Erythroblast (primary cell): ENCODE data around the gene CHMP4B.
A peak's percentile ranks its signal among the peaks of the same experiment; 100 is the strongest.

ENCODE experiments used
- DNase-seq, 2 experiments: peaks; one replicate each; lab custom pipeline; 2025; lab: John Stamatoyannopoulos, UW
- GATA1 ChIP-seq: IDR thresholded peaks from 2 replicates; pipeline ENCODE4 v1.6.1; 2011; ENCODE audit warnings: low read depth, mild to moderate bottlenecking, control low read depth, low read length, moderate library complexity
- POLR2A ChIP-seq: IDR thresholded peaks from 2 replicates; pipeline ENCODE4 v1.6.1; 2011; ENCODE audit warnings: mild to moderate bottlenecking, low read length

CHMP4B gene, protein sequence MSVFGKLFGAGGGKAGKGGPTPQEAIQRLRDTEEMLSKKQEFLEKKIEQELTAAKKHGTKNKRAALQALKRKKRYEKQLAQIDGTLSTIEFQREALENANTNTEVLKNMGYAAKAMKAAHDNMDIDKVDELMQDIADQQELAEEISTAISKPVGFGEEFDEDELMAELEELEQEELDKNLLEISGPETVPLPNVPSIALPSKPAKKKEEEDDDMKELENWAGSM

DNA sequence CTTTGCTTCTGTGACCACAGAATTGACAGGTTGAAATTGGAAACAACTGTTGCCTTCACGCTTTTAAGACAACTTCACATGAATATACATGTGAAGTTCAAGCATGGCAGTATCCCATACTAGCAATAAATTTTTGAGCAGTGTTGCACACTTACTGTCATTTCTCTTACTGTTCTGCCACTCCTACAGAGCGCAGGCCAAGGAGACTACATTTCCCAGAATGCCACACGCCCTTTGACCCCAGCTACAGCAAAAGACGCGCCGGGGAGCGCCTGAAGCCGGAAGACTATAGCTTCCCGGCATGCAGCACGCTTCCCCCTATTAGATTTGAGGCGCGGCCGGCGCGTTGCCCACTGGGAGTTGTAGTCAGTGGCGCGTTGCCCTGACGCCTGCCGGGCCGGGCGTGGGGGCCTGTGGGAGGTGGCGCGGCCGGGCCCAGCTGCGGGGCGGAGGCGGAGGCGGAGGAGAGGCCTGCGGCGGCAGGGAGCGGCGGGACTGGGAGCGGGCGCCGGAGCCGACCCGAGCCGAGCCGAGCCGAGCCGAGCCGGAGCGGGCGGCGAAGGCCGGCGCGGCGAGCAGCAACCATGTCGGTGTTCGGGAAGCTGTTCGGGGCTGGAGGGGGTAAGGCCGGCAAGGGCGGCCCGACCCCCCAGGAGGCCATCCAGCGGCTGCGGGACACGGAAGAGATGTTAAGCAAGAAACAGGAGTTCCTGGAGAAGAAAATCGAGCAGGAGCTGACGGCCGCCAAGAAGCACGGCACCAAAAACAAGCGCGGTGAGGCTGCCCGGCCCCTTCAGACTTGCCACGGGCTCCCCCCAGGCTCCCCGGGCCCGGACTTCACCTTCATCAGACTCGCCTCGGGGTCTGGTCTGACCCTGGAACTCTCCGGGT is at the start of gene CHMP4B:
Gene CHMP4B, plus strand, starts transcription at position 464 of the 891 bp plus-strand sequence. Its CDS starts 121 bp downstream, at position 585.
- TF ChIP-seq POLR2A (peak; percentile 79), GATA1 (no peak)

DNA sequence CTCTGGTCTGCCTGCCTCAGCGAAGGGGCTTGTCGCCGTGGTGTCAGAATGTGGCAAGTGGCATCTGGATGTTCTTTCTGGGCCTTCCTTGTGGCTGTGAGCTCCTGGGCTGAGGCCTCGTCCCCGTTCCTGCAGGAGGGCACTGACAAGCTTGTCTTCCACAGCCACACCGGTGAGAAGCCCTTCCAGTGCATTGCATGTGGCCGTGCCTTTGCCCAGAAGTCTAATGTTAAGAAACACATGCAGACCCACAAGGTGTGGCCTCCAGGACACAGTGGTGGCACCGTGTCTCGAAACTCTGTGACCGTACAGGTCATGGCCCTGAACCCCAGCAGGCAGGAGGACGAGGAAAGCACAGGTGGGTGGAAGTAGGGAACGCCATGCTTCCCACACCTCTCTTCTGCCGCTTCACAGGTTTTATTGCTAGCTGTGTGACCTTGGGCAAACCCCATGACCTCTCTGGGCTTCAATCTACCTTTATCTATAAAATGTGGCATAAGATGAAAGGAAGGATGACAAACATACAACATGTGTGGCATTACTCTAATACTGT is 49.4 kb upstream of the CHMP4B start:
- TF ChIP-seq POLR2A (no peak), GATA1 (no peak)
- DNase-seq: no peak

More for the DNA sequence above, at the start of gene CHMP4B:
- peak; percentile 98 to 99 for DNase-seq

DNA sequence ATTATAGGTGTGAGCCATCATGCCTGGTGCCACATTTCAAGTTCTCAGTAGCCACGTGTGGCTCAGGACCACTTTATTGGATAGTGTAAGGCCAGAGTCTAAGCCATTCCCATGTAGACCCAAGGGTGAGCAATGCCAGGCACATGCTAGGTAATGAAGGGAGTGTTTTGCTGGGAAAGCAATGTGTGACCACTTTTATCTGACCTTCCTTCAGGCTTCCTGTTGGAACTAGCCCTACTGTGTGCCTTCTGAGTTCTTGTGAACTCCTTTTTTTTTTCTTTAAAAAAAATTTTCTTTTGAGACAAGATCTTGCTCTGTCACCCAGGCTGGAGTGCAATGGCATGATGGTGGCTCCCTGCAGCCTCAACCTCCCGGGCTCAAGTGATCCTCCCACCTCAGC is 46.0 kb upstream of the CHMP4B start:
- no peak for DNase-seq
- no peak for TF ChIP-seq GATA1
- no peak for TF ChIP-seq POLR2A

DNA sequence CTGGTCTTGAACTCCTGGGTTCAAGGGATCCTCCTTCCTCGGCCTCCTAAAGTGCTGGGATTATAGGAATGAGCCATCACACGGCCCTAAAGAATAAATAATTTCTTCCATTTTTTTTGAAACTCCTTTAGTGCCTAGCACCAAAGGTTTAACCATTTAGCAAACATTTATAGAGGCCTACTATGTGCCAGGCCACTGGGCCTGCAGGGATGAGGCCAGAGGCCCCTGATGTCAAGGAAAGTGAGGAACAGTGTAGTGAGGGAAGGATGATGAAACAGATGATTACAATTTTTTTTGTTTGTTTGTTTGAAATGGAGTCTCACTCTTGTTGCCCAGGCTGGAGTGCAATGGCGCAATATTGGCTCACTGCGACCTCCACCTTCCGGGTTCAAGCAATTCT is 45.6 kb upstream of the CHMP4B start:
- TF ChIP-seq GATA1 (no peak), POLR2A (no peak)
- DNase-seq: no peak

DNA sequence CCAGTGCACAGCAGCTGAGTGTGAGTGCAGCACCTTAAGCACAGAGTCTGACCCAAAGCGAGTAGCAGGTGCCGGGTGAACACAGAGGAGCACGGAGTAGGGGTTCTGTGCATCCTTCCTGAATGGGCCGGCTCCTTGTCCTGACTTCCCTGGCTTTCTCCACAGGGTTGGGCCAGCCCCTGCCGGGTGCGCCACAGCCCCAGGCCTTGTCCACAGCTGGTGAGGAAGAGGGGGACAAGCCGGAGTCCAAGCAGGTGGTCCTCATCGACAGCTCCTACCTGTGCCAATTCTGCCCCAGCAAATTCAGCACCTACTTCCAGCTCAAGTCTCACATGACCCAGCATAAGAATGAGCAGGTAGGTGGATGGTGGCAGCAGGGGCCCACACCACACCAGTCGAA is 44.5 kb upstream of the CHMP4B start:
- DNase-seq: no peak
- TF ChIP-seq POLR2A: no peak
- TF ChIP-seq GATA1: no peak

DNA sequence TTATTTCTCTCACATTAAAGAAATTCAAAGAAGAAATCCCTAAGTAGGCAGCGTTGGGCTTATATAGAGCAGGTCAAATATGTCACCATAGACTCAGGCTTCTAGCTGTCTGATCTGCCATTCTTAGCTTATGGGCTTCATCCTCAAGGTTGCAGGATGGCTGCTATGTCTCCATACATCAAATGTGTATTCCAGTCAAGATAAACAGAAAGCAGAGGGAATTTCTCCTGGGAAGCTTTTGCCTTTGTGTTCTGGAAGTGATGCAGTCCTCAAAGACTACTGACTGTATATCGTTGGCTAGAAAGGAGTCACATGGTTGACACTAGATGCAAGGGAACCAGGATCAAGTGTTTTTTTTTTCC is 43.4 kb upstream of the CHMP4B start:
- DNase-seq: no peak
- no peak for TF ChIP-seq GATA1

DNA sequence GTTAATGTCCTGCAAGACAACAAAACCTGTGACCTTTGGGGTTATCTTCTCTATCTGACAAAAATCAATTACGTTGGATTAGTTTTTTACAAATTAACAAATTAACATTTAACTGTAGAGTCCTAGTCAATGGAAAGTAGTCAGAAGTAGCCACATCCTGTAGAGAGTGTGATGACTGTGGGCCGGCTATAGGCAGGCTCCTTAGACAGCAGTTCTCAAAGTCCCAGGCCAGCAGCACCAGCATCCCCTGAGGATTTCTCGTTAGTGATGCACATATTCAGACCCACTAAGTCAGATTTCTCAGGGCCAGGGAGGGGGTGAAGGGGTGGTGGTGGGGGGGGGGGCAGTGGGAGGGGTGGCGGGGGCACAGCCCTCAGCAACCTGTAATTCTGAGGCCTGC is 42.1 kb upstream of the CHMP4B start:
- TF ChIP-seq POLR2A (no peak), GATA1 (no peak)
- no peak for DNase-seq

DNA sequence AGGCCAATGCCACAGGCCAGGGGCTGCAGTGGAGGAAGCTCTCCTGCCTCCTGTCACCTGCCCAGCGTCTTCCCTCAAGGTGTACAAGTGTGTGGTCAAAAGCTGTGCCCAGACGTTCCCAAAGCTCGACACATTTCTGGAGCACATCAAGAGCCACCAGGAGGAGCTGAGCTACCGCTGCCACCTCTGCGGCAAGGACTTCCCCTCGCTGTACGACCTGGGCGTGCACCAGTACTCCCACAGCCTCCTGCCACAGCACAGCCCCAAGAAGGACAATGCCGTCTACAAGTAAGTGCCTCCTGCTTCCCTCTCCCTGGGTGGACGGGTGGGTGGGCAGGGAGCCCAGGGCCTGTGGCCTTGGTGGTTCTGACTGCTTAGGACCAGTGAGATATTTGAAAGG is 41.1 kb upstream of the CHMP4B start:
- TF ChIP-seq POLR2A (no peak), GATA1 (no peak)
- no peak for DNase-seq

DNA sequence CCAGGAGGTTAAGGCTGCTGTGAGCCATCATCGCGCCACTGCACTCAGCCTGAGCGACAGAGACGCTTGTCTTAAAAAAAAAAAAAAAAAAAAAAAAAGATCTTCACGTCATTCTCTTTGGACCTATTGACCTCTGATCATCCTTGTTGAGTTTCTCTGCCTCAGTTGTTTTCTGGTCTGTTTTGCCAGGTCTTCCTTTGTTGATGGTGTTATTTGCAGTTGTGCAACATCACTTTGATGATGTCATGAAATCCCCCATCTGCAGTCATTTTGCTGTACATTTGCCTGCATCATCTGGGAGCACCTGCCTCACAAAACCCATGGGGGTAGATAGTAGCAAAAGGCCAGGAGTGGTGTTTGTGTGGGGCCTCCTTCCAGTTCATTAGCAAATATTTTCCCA is 39.2 kb upstream of the CHMP4B start:
- TF ChIP-seq GATA1 (no peak), POLR2A (no peak)

DNA sequence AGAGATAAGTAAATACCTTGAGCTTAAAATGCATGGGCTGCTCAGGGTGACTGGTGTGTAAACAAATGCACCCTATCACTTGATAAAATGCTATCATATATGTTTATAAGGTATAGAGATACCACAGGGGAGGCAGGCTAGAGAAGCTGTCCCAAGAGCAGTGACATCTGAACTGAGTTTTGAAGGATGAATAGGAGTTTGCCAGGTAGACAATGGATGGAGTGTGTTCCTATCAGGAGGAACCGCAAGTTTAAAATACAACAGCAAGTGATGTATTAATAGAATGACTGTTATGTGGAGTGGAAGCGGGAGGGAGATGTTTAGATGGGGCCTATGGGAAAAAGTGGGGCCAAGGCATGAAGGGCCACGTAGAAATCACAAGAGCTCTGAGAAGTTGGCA is 38.7 kb upstream of the CHMP4B start:
- peak in 1 of 2 experiments; percentile 16 for DNase-seq
- TF ChIP-seq POLR2A: no peak
- TF ChIP-seq GATA1: no peak

More for the DNA sequence above, 39.2 kb upstream of the CHMP4B start:
- DNase-seq: peak in 1 of 2 experiments; percentile 11

DNA sequence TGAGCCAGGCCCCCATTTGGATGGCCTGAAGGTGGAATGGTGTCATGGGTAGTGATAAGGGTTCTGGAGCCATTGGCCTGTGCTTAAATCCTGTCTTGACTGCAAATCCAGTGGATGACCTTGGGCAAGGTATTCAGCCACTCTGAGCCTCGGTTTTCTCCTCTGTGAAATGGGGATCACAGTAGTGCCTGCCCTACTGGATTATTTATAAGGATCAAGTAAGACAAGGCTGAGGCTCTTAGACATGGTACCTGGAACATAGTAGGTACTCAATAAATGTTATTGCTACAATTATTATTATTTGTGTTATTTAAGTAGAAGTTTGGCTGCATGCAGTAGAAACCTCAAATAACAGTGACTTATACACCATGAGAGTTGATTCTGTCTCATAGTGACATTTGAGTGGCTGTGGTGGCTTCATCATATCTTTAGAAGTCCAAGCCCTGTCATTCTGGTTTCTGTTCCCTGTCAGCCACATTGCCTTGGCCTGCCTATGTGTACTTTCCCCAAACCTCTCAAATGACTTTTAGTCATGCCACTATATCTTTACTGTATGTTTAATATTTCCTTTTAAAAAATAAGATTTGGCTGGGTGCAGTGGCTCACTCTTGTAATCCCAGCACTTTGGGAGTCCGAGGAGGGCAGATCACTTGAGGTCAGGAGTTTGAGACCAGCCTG is 37.6 kb upstream of the CHMP4B start:
- no peak for DNase-seq
- TF ChIP-seq GATA1: no peak
- no peak for TF ChIP-seq POLR2A

DNA sequence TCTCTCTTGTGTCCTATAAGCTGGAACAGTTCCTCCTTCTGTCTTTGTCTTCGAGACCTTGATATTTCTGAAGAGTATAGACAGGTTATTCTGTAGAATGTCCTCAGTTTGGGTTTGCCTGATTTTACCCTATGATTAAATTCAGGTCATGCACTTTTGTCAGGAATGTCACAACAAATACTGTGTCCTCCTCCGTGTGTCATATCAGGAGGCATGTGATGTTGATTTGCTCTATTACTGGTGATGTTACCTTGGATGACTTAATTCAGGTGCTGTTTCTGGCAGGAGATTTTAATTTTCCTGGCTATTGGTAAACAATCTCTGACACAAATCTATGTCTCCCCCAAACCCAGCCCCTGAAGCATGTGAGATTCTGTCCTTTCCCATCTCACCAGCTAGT is 33.3 kb upstream of the CHMP4B start:
- TF ChIP-seq POLR2A: no peak
- TF ChIP-seq GATA1: no peak
- DNase-seq: no peak

DNA sequence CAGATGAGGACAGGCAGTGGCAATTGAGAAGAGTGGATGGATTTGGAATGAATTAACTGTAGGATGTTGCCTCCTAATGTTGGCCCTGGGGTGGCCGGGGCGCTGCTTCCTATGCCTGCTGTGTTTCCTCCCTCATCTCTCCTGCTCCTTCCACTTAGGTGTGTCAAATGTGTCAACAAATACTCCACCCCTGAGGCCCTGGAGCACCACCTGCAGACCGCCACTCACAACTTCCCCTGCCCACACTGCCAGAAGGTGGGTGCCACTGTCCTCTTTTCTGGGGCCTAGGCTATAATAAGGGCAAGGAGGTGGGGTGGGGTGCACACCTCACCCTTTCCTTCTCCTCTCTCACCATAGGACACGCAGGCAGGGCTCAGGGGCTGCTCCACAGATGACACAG is 30.0 kb upstream of the CHMP4B start:
- no peak for TF ChIP-seq GATA1
- TF ChIP-seq POLR2A: no peak

DNA sequence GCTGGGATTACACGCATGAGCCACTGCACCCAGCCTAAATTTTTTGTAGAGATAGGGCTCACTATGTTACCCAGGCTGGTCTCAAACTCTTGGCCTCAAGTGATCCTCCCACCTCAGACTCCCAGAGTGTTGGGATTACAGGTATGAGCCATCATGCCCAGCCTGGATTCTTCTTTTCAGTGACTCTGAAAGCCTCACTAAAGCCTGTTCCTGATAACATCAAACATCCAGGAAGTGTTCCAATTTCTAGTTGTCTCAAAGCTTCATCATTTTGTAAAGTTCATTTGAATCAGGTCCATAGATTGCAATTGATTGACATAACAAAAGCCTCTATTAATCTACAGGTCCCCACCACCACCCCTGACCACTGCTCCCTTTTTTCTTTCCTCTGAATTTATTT is 29.2 kb upstream of the CHMP4B start:
- TF ChIP-seq GATA1: no peak
- TF ChIP-seq POLR2A: no peak

More for the DNA sequence above, 30.0 kb upstream of the CHMP4B start:
- no peak for DNase-seq

DNA sequence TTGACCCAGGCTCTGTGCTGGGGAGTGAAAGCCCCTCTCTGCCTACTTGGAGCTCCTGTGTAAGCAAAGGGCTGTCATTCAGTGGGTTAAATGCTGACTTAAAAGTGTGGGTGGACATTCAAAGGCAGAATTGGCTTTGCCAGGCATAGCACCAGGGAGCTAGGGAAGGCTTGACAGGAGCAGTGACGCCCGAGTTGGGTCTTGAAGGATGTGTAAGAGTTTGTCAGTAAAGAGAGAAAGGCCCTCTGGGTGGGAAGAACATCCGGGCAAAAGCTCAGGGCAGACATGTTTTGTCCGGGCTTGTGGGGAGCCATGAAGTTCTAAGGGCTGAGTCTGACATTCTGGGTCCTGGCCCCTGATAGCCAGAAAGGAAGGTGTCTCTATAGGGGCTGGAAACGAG is 27.9 kb upstream of the CHMP4B start:
- TF ChIP-seq POLR2A (no peak), GATA1 (no peak)
- no peak for DNase-seq

More for the DNA sequence above, 29.2 kb upstream of the CHMP4B start:
- no peak for DNase-seq
